Measurements from ENCODE around the gene GCA.

The GCA gene

GRCh38 chr2:162328424-162329157, 15.3 kb upstream of the GCA start:
- DNase-seq = no peak

GRCh38 chr2:162330881-162331280, 13.1 kb upstream of the GCA start:
- DNase-seq = no peak

GRCh38 chr2:162333968-162334367, 10.0 kb upstream of the GCA start:
- peak; percentile 44 to 62 (median 50) for DNase-seq

- peak in 1 of 4 experiments; percentile 24 for DNase-seq
Measured at GRCh38 chr2:162337868-162338267, 6.1 kb upstream of the GCA start.

GRCh38 chr2:162340822-162341221, 3.1 kb upstream of the GCA start:
- DNase-seq = no peak

GRCh38 chr2:162342321-162342720, 1.6 kb upstream of the GCA start:
- DNase-seq = no peak

- DNase-seq = peak; percentile 44 to 79 (median 64)
Measured at GRCh38 chr2:162342841-162343240, 1.1 kb upstream of the GCA start.

- DNase-seq = no peak
Measured at GRCh38 chr2:162343492-162343823, 474 bp upstream of the GCA start.

- peak in 2 of 4 experiments; percentile 72 to 89 for DNase-seq
Measured at GRCh38 chr2:162344617-162344950, 652 bp downstream of the GCA start.

GRCh38 chr2:162365392-162365791, 21.5 kb downstream of the GCA start:
- DNase-seq = no peak

- DNase-seq = peak in 3 of 4 experiments; percentile 12 to 35 (median 34)
Measured at GRCh38 chr2:162368494-162368893, 24.6 kb downstream of the GCA start.

GRCh38 chr2:162369551-162369950, 25.6 kb downstream of the GCA start:
- peak in 3 of 4 experiments; percentile 1 to 13 (median 10) for DNase-seq

GRCh38 chr2:162370931-162371330, 27.0 kb downstream of the GCA start:
- no peak for DNase-seq

- no peak for DNase-seq
Measured at GRCh38 chr2:162372818-162373217, 28.9 kb downstream of the GCA start.

GRCh38 chr2:162379719-162380580, 36.0 kb downstream of the GCA start:
- no peak for DNase-seq

- no peak for DNase-seq
Measured at GRCh38 chr2:162381851-162382250, 37.9 kb downstream of the GCA start.

- no peak for DNase-seq
Measured at GRCh38 chr2:162382278-162382677, 38.3 kb downstream of the GCA start.

- no peak for DNase-seq
Measured at GRCh38 chr2:162385536-162385935, 41.6 kb downstream of the GCA start.

GRCh38 chr2:162390801-162391200, 46.9 kb downstream of the GCA start:
- no peak for DNase-seq

GRCh38 chr2:162400336-162400735, 56.4 kb downstream of the GCA start:
- no peak for DNase-seq

GRCh38 chr2:162401871-162402270, 57.9 kb downstream of the GCA start:
- no peak for DNase-seq

GRCh38 chr2:162403884-162404283, 60.0 kb downstream of the GCA start:
- DNase-seq = no peak

All from suppressor macrophage (primary cell).